T-cell (primary cell): Measurements from ENCODE around the gene UVRAG. TPM values are rescaled to one million over a fixed set of nuclear protein-coding genes. Genes with fewer than 3 reads are reported as not detected.

ENCODE experiments used
- ATAC-seq, 4 experiments: fragments of 200-7000 bp in 3 of 4; fragments of 150-1000 bp in 1 of 4; cut with Tn5 transposase; replicated peaks in 1 of 4; 1 replicate in 3 of 4; 2 replicates in 1 of 4; pipeline ENCODE4 v1.10.0; 2021; ENCODE audit warnings: moderate library complexity in 3 of 4, mild to moderate bottlenecking in 2 of 4, moderate number of reproducible peaks in 1 of 4
- CTCF ChIA-PET, 2 donors: fragments of 300-600 bp; sonication (Branson Sonifier 250); formaldehyde crosslinking; loops; one replicate each; lab custom pipeline; 2022; ENCODE audit warnings: antibody characterized with exemption in 2 of 2; lab: Charles Lee
- POLR2A ChIA-PET, 2 donors: fragments of 300-600 bp; sonication (Branson Sonifier 250); formaldehyde crosslinking; loops; one replicate each; lab custom pipeline; 2022; ENCODE audit warnings: antibody characterized with exemption in 2 of 2; lab: Charles Lee
- DNase-seq, 35 experiments: peaks; one replicate each; pipeline versions ENCODE4 v3.0.0 to v3.0.0-alpha.2; 2013 to 2023
- H3K27ac ChIP-seq: one replicate; pipeline ENCODE4 v1.5.1; 2013; ENCODE audit warnings: low read length
- H3K27me3 ChIP-seq, 2 experiments: replicated peaks in 1 of 2; 1 replicate in 1 of 2; 2 replicates in 1 of 2; pipeline versions ENCODE4 v1.6.1 to v1.7.0; 2013; ENCODE audit warnings: low read length in 1 of 2, mixed read lengths in 1 of 2; ENCODE audit not compliant: control insufficient read depth in 2 of 2, insufficient read depth in 2 of 2; ENCODE audit errors: extremely low read depth in 1 of 2
- H3K36me3 ChIP-seq, 2 donors: 1 replicate in 1 of 2; 2 replicates in 1 of 2; pipeline versions ENCODE4 v1.6.1 to v1.7.0; 2013; ENCODE audit warnings: low read length in 1 of 2; ENCODE audit not compliant: control insufficient read depth in 2 of 2, insufficient read depth in 1 of 2; ENCODE audit errors: extremely low read depth in 1 of 2
- H3K4me1 ChIP-seq, 2 experiments: 1 replicate in 1 of 2; 2 replicates in 1 of 2; pipeline versions ENCODE4 v1.6.1 to v1.7.0; 2013; ENCODE audit warnings: low read length in 2 of 2, mixed read lengths in 1 of 2; ENCODE audit not compliant: insufficient read depth in 2 of 2, control insufficient read depth in 1 of 2; ENCODE audit errors: extremely low read depth in 1 of 2
- H3K4me3 ChIP-seq, 2 donors: 1 replicate in 1 of 2; 2 replicates in 1 of 2; pipeline versions ENCODE4 v1.5.1 to v1.7.0; 2013; ENCODE audit warnings: mild to moderate bottlenecking in 2 of 2, low read length in 1 of 2, moderate library complexity in 1 of 2; ENCODE audit not compliant: control insufficient read depth in 1 of 2; ENCODE audit errors: extremely low read depth in 1 of 2
- H3K9me3 ChIP-seq: 2 replicates; pipeline ENCODE4 v1.7.0; 2013
- H3K27ac Mint-ChIP-seq, 2 donors: one replicate each; pipeline ENCODE4 v1.8.0; 2020 to 2021; ENCODE audit warnings: mild to moderate bottlenecking in 2 of 2, mixed read lengths in 2 of 2
- H3K27me3 Mint-ChIP-seq, 2 donors: one replicate each; pipeline ENCODE4 v1.8.0; 2021 to 2022; ENCODE audit warnings: mixed read lengths in 2 of 2
- H3K36me3 Mint-ChIP-seq: one replicate; pipeline ENCODE4 v1.8.0; 2021; ENCODE audit warnings: mixed read lengths
- H3K4me1 Mint-ChIP-seq, 3 donors: one replicate each; pipeline ENCODE4 v1.8.0; 2020 to 2022; ENCODE audit warnings: mixed read lengths in 3 of 3, mild to moderate bottlenecking in 1 of 3
- H3K4me3 Mint-ChIP-seq, 3 donors: one replicate each; pipeline ENCODE4 v1.8.0; 2020 to 2022; ENCODE audit warnings: mild to moderate bottlenecking in 3 of 3, mixed read lengths in 3 of 3, moderate library complexity in 3 of 3
- H3K9me3 Mint-ChIP-seq, 3 donors: one replicate each; pipeline ENCODE4 v1.8.0; 2020 to 2022; ENCODE audit warnings: mixed read lengths in 3 of 3
- WGBS: methylation state at CpG from one replicate; pipeline ENCODE4 v1.1.5; 2013; ENCODE audit warnings: missing lambda C conversion rate; ENCODE audit not compliant: insufficient coverage; 5-methylcytosine and 5-hydroxymethylcytosine counted together
- total RNA-seq, 35 experiments: library from RNA in 6 of 35; stranded (reverse) in 6 of 35; fragments of 120-200 nt in 1 of 35; gene quantifications; one replicate each; pipeline versions ENCODE4 v1.2.1 to v1.2.4 and lab custom pipeline; 2013 to 2026

The UVRAG gene
- total RNA-seq, 5 donors from 2014 or later (not counting 1 experiment from before 2014, with no cell fraction given): 22.4 to 32.8 (median 27.6) TPM

GRCh38 chr11:76107971-76108370 lies 293.0 kb downstream of the UVRAG start:
- ChIA-PET POLR2A (no interaction called here), CTCF (no interaction called here)
- Histone ChIP-seq H3K9me3 (no peaks in the 10 kb centered on the region), H3K36me3 (no peaks in the 10 kb centered on the region), H3K27me3 (no peaks in the 10 kb centered on the region), H3K4me3 (no peak overlapping the region), H3K4me1 (no peaks in the 10 kb centered on the region), H3K27ac (no peak overlapping the region)
- peaks cover 15% of the 10 kb centered on the region for H3K36me3 Mint-ChIP-seq
- no peak overlapping the region for H3K27ac Mint-ChIP-seq
- H3K27me3 Mint-ChIP-seq: no peaks in the 10 kb centered on the region
- no peaks in the 10 kb centered on the region for H3K9me3 Mint-ChIP-seq
- ATAC-seq (no peak), DNase-seq (no peak)
- no peaks in the 10 kb centered on the region for H3K4me1 Mint-ChIP-seq
- H3K4me3 Mint-ChIP-seq: no peak overlapping the region
- WGBS: no CpG with 5 or more reads among the region's 3 CpGs

- Histone ChIP-seq H3K4me3 (no peak overlapping the region), H3K36me3 (peaks cover 0 to 7% of the 10 kb centered on the region in 2 donors), H3K27ac (no peak overlapping the region), H3K27me3 (no peaks in the 10 kb centered on the region), H3K4me1 (no peaks in the 10 kb centered on the region), H3K9me3 (no peaks in the 10 kb centered on the region)
- no CpG with 5 or more reads among the region's 2 CpGs for WGBS
- POLR2A ChIA-PET: no interaction called here
- DNase-seq (no peak), ATAC-seq (no peak)
- CTCF ChIA-PET: no interaction called here
- peaks cover 0 to 2% (median 0%) of the 10 kb centered on the region in 3 donors for H3K4me1 Mint-ChIP-seq
- no peaks in the 10 kb centered on the region for H3K9me3 Mint-ChIP-seq
- H3K27ac Mint-ChIP-seq: no peak overlapping the region
- H3K36me3 Mint-ChIP-seq: peaks cover 27% of the 10 kb centered on the region
- H3K4me3 Mint-ChIP-seq: no peak overlapping the region
- no peaks in the 10 kb centered on the region for H3K27me3 Mint-ChIP-seq
These were observed 299.2 kb downstream of the UVRAG start for GRCh38 chr11:76114238-76114637.

- no peak for ATAC-seq
- H3K27me3 Mint-ChIP-seq: no peaks in the 10 kb centered on the region
- H3K9me3 Mint-ChIP-seq: no peaks in the 10 kb centered on the region
- CTCF ChIA-PET: no interaction called here
- POLR2A ChIA-PET: no interaction called here
- H3K4me3 Mint-ChIP-seq: no peak overlapping the region
- Histone ChIP-seq H3K36me3 (peaks cover 0 to 7% of the 10 kb centered on the region in 2 donors), H3K4me3 (no peak overlapping the region), H3K9me3 (no peaks in the 10 kb centered on the region), H3K27me3 (no peaks in the 10 kb centered on the region), H3K27ac (no peak overlapping the region), H3K4me1 (no peaks in the 10 kb centered on the region)
- DNase-seq: no peak
- no peak overlapping the region for H3K27ac Mint-ChIP-seq
- H3K36me3 Mint-ChIP-seq: peaks cover 25% of the 10 kb centered on the region
- H3K4me1 Mint-ChIP-seq: peaks cover 0 to 2% (median 0%) of the 10 kb centered on the region in 3 donors
- no CpG with 5 or more reads among the region's 3 CpGs for WGBS
These were observed 300.5 kb downstream of the UVRAG start for GRCh38 chr11:76115555-76115954.

- POLR2A ChIA-PET: no interaction called here
- Histone ChIP-seq H3K4me1 (no peaks in the 10 kb centered on the region), H3K36me3 (peaks cover 0 to 7% of the 10 kb centered on the region in 2 donors), H3K27ac (no peak overlapping the region), H3K9me3 (no peaks in the 10 kb centered on the region), H3K4me3 (no peak overlapping the region), H3K27me3 (no peaks in the 10 kb centered on the region)
- H3K27me3 Mint-ChIP-seq: no peaks in the 10 kb centered on the region
- ATAC-seq: no peak
- H3K4me1 Mint-ChIP-seq: peaks cover 0 to 2% (median 0%) of the 10 kb centered on the region in 3 donors
- WGBS: 61% methylated on average over 2 of the region's 2 CpGs
- DNase-seq: no peak
- no peak overlapping the region for H3K4me3 Mint-ChIP-seq
- H3K36me3 Mint-ChIP-seq: peaks cover 29% of the 10 kb centered on the region
- H3K9me3 Mint-ChIP-seq: no peaks in the 10 kb centered on the region
- no peak overlapping the region for H3K27ac Mint-ChIP-seq
- CTCF ChIA-PET: no interaction called here
These were observed 304.0 kb downstream of the UVRAG start for GRCh38 chr11:76119032-76119431.

GRCh38 chr11:76119779-76120178 lies 304.8 kb downstream of the UVRAG start:
- H3K4me3 Mint-ChIP-seq: no peak overlapping the region
- Histone ChIP-seq H3K27me3 (no peaks in the 10 kb centered on the region), H3K9me3 (no peaks in the 10 kb centered on the region), H3K4me1 (no peaks in the 10 kb centered on the region), H3K4me3 (no peak overlapping the region), H3K36me3 (peaks cover 0 to 7% of the 10 kb centered on the region in 2 donors), H3K27ac (no peak overlapping the region)
- ATAC-seq (no peak), DNase-seq (no peak)
- H3K36me3 Mint-ChIP-seq: peaks cover 29% of the 10 kb centered on the region
- H3K4me1 Mint-ChIP-seq: peaks cover 0 to 2% (median 0%) of the 10 kb centered on the region in 3 donors
- no peaks in the 10 kb centered on the region for H3K27me3 Mint-ChIP-seq
- H3K9me3 Mint-ChIP-seq: no peaks in the 10 kb centered on the region
- ChIA-PET POLR2A (no interaction called here), CTCF (no interaction called here)
- no peak overlapping the region for H3K27ac Mint-ChIP-seq
- WGBS: no CpG with 5 or more reads among the region's 4 CpGs

- 89% methylated on average over 3 of the region's 5 CpGs for WGBS
- ChIA-PET CTCF (no interaction called here), POLR2A (interaction anchor here in 1 of 2 donors (0.6 kb wide), 1 partner anchor 242 kb away, joined by 3 read pairs; no protein-coding TSS in a partner anchor)
- Mint-ChIP-seq H3K9me3 (no peaks in the 10 kb centered on the region), H3K36me3 (peaks cover 32% of the 10 kb centered on the region), H3K4me1 (peaks cover 0 to 4% (median 0%) of the 10 kb centered on the region in 3 donors), H3K4me3 (no peak overlapping the region), H3K27me3 (no peaks in the 10 kb centered on the region), H3K27ac (no peak overlapping the region)
- Histone ChIP-seq H3K36me3 (peaks cover 0 to 7% of the 10 kb centered on the region in 2 donors), H3K4me1 (no peaks in the 10 kb centered on the region), H3K9me3 (no peaks in the 10 kb centered on the region), H3K4me3 (no peak overlapping the region), H3K27ac (no peak overlapping the region), H3K27me3 (no peaks in the 10 kb centered on the region)
- DNase-seq (no peak), ATAC-seq (no peak)
These were observed 305.6 kb downstream of the UVRAG start for GRCh38 chr11:76120513-76121101.
